OCI-LY1 (cell line): ENCODE measurements around the gene IRS1.

Experiments used
- H2AFZ ChIP-seq: fragments of 200-600 bp; sonication (generic), shearing (Covaris generic); 2 replicates; pipeline ENCODE4 v1.6.0; 2014; ENCODE audit warnings: antibody characterized with exemption, mild to moderate bottlenecking, low read length
- H3F3A ChIP-seq: fragments of 200-600 bp; sonication (generic), shearing (Covaris generic); 2 replicates; pipeline ENCODE4 v1.6.0; 2014; ENCODE audit warnings: mild to moderate bottlenecking, antibody characterized with exemption, low read length, moderate library complexity; ENCODE audit not compliant: insufficient read depth
- H3K27ac ChIP-seq: fragments of 200-600 bp; sonication (generic); 2 replicates; pipeline ENCODE4 v1.5.1; 2014; ENCODE audit warnings: low read length, mixed run types, mild to moderate bottlenecking, low read depth; ENCODE audit not compliant: poor library complexity, severe bottlenecking
- H3K27me3 ChIP-seq: fragments of 200-600 bp; sonication (generic); 2 replicates; pipeline ENCODE4 v1.6.0; 2014; ENCODE audit warnings: antibody characterized with exemption, mild to moderate bottlenecking, low read length, moderate library complexity; ENCODE audit not compliant: insufficient read depth
- H3K36me3 ChIP-seq: fragments of 200-600 bp; sonication (generic); 2 replicates; pipeline ENCODE4 v1.6.1; 2014; ENCODE audit warnings: mild to moderate bottlenecking, antibody characterized with exemption, low read length, moderate library complexity, mixed read lengths; ENCODE audit not compliant: insufficient read depth
- H3K4me1 ChIP-seq: fragments of 200-600 bp; sonication (generic); 2 replicates; pipeline ENCODE4 v1.5.1; 2014; ENCODE audit warnings: mild to moderate bottlenecking, low read length, moderate library complexity; ENCODE audit not compliant: insufficient read depth, severe bottlenecking
- H3K4me2 ChIP-seq: fragments of 200-600 bp; sonication (generic), shearing (Covaris generic); 2 replicates; pipeline ENCODE4 v1.6.1; 2014; ENCODE audit warnings: low read length
- H3K4me3 ChIP-seq: fragments of 200-600 bp; sonication (generic); 2 replicates; pipeline ENCODE4 v1.5.1; 2014; ENCODE audit warnings: low read length, low read depth, mild to moderate bottlenecking, mixed read lengths; ENCODE audit not compliant: poor library complexity, severe bottlenecking
- H3K79me2 ChIP-seq: fragments of 200-600 bp; shearing (Covaris generic); 2 replicates; pipeline ENCODE4 v1.6.1; 2016; ENCODE audit warnings: mixed run types, low read length, mixed read lengths; ENCODE audit not compliant: insufficient read depth
- H3K9ac ChIP-seq: fragments of 200-600 bp; sonication (generic), shearing (Covaris generic); 2 replicates; pipeline ENCODE4 v1.6.1; 2014; ENCODE audit warnings: mild to moderate bottlenecking, low read length, mixed read lengths
- H3K9me2 ChIP-seq: fragments of 200-600 bp; sonication (generic), shearing (Covaris generic); 2 replicates; pipeline ENCODE4 v1.6.1; 2014; ENCODE audit warnings: low read depth, mild to moderate bottlenecking, low read length, mixed read lengths
- H3K9me3 ChIP-seq: fragments of 200-600 bp; shearing (Covaris generic); 2 replicates; pipeline ENCODE4 v1.6.1; 2014; ENCODE audit warnings: low read length, mixed read lengths
- H4K20me1 ChIP-seq: fragments of 200-600 bp; sonication (generic), shearing (Covaris generic); 2 replicates; pipeline ENCODE4 v1.6.0; 2016; ENCODE audit warnings: mild to moderate bottlenecking, low read length; ENCODE audit not compliant: insufficient read depth
- CTCF ChIP-seq: fragments of 200-600 bp; sonication (generic), shearing (Covaris generic); IDR thresholded peaks from 2 replicates; pipeline ENCODE4 v1.5.1; 2017; ENCODE audit warnings: mild to moderate bottlenecking, antibody characterized with exemption, low read length, moderate library complexity, mixed read lengths
- EZH2 ChIP-seq: fragments of 200-600 bp; sonication (generic), shearing (Covaris generic); IDR thresholded peaks from 2 replicates; pipeline ENCODE4 v1.8.0; 2017; ENCODE audit warnings: borderline replicate concordance, mixed run types, mild to moderate bottlenecking, antibody characterized with exemption, low read length, moderate library complexity, mixed read lengths

The IRS1 gene

GRCh38 chr2:226698671-226699070 lies 100.9 kb downstream of the IRS1 start:
- Histone ChIP-seq H4K20me1 (no peaks in the 10 kb centered on the region), H3K27ac (no peak overlapping the region)
- TF ChIP-seq CTCF = no peak
- TF ChIP-seq EZH2 = no peak

GRCh38 chr2:226694586-226695284 lies 104.9 kb downstream of the IRS1 start:
- Histone ChIP-seq H3K4me2 (no peak overlapping the region), H4K20me1 (no peaks in the 10 kb centered on the region), H3K4me3 (no peak overlapping the region), H3K27me3 (no peaks in the 10 kb centered on the region), H3K79me2 (no peaks in the 10 kb centered on the region), H3K36me3 (no peaks in the 10 kb centered on the region), H3F3A (no peaks in the 10 kb centered on the region), H3K9me3 (no peaks in the 10 kb centered on the region), H3K4me1 (no peaks in the 10 kb centered on the region), H3K27ac (no peak overlapping the region), H3K9me2 (no peaks in the 10 kb centered on the region), H3K9ac (no peak overlapping the region), H2AFZ (no peak overlapping the region)
- no peak for TF ChIP-seq EZH2
- TF ChIP-seq CTCF = no peak

More at GRCh38 chr2:226698671-226699070, 100.9 kb downstream of the IRS1 start:
- Histone ChIP-seq H3K9ac (no peak overlapping the region), H3K4me1 (no peaks in the 10 kb centered on the region), H3K4me2 (no peak overlapping the region), H3F3A (no peaks in the 10 kb centered on the region), H3K36me3 (no peaks in the 10 kb centered on the region), H3K9me2 (no peaks in the 10 kb centered on the region), H3K79me2 (no peaks in the 10 kb centered on the region), H3K4me3 (no peak overlapping the region), H3K27me3 (no peaks in the 10 kb centered on the region), H3K9me3 (no peaks in the 10 kb centered on the region), H2AFZ (no peak overlapping the region)

- TF ChIP-seq CTCF = no peak
- TF ChIP-seq EZH2 = no peak
- Histone ChIP-seq H3K4me2 (no peak overlapping the region), H3K4me1 (no peaks in the 10 kb centered on the region), H3K27me3 (no peaks in the 10 kb centered on the region), H3K79me2 (no peaks in the 10 kb centered on the region), H3K36me3 (no peaks in the 10 kb centered on the region), H4K20me1 (no peaks in the 10 kb centered on the region), H3K9ac (no peak overlapping the region), H3K9me2 (no peaks in the 10 kb centered on the region), H3K4me3 (no peak overlapping the region), H3K27ac (no peak overlapping the region), H3F3A (no peaks in the 10 kb centered on the region), H3K9me3 (no peaks in the 10 kb centered on the region), H2AFZ (no peak overlapping the region)
Observed at GRCh38 chr2:226694149-226694548, 105.5 kb downstream of the IRS1 start.
